Fibroblast of villous mesenchyme (primary cell): Measurements from ENCODE around the gene PHF21B. TPM values are rescaled to one million over a fixed set of nuclear protein-coding genes. Genes with fewer than 3 reads are reported as not detected.

Experiments
- DNase-seq: peaks from one replicate; pipeline ENCODE4 v3.0.0-alpha.2; 2010; ENCODE audit warnings: low read depth
- H3K4me3 ChIP-seq: 2 replicates; pipeline ENCODE4 v1.5.1; 2011; ENCODE audit warnings: low read depth, mild to moderate bottlenecking, low read length
- CTCF ChIP-seq: IDR thresholded peaks from 2 replicates; pipeline ENCODE4 v1.5.1; 2012; ENCODE audit warnings: low read depth, mild to moderate bottlenecking, low read length; ENCODE audit not compliant: insufficient read depth
- total RNA-seq: library from RNA; depleted of rRNA; stranded (reverse); fragments of >200 nt; gene quantifications from 2 replicates; pipeline ENCODE4 v1.2.3, GENCODE V29; 2012

The PHF21B gene
- total RNA-seq, 1 donor = not detected

- no peak overlapping the region for H3K4me3 ChIP-seq
- DNase-seq = no peak
- TF ChIP-seq CTCF = no peak
Observed at GRCh38 chr22:44955102-44955501, 54.7 kb downstream of the PHF21B start.

- TF ChIP-seq CTCF = no peak
- H3K4me3 ChIP-seq = no peak overlapping the region
- no peak for DNase-seq
Observed at GRCh38 chr22:44954149-44954548, 55.7 kb downstream of the PHF21B start.

- no peak for DNase-seq
- no peak for TF ChIP-seq CTCF
Observed at GRCh38 chr22:44952863-44953746, 56.7 kb downstream of the PHF21B start.

GRCh38 chr22:44951510-44951816 is 58.3 kb downstream of the PHF21B start:
- H3K4me3 ChIP-seq = no peak overlapping the region
- no peak for TF ChIP-seq CTCF
- DNase-seq = no peak

More at GRCh38 chr22:44952863-44953746, 56.7 kb downstream of the PHF21B start:
- H3K4me3 ChIP-seq = no peak overlapping the region

GRCh38 chr22:44950806-44951509 is 58.8 kb downstream of the PHF21B start:
- DNase-seq = no peak

GRCh38 chr22:44947846-44948245 is 62.0 kb downstream of the PHF21B start:
- TF ChIP-seq CTCF = no peak
- DNase-seq = no peak

More at GRCh38 chr22:44950806-44951509, 58.8 kb downstream of the PHF21B start:
- H3K4me3 ChIP-seq = no peak overlapping the region
- TF ChIP-seq CTCF = no peak

More at GRCh38 chr22:44947846-44948245, 62.0 kb downstream of the PHF21B start:
- no peak overlapping the region for H3K4me3 ChIP-seq
